B cell (primary cell): Measurements from ENCODE around the gene TFCP2L1.

Experiments
- EZH2 ChIP-seq: IDR thresholded peaks from 2 replicates; pipeline ENCODE4 v1.6.1; 2012; ENCODE audit warnings: borderline replicate concordance, low read depth, mild to moderate bottlenecking, moderate library complexity, low read length; ENCODE audit not compliant: insufficient read depth, poor library complexity, severe bottlenecking
- TF ChIP-seq, protein P1 (sequence below): fragments of 200-600 bp; IDR thresholded peaks from one replicate; pipeline ENCODE4 v1.8.0; 2022; ENCODE audit warnings: antibody characterized with exemption, mild to moderate bottlenecking

DNA sequence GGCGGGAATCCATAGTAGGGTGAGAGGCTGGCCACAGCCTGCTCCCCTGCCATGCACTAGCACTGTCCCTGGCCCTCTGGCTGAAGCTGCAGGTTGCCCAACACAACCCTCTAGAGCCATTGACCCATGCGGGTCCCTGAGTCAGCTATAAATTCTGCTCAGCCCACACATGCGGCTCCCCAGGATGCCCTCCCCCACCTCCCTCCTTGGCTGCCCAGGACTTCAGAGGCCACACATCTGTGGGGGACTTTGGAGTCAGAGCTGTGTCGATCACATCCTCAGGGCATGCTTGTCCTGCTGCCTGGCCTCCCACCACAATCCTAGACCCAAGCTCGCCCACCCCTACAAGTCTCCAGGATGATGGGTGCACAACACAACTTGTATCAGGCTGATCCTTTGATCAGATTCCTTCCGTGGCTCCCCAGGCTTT lies 97.0 kb downstream of the TFCP2L1 start:
- TF ChIP-seq EZH2, result no peak
- TF ChIP-seq, protein P1, sequence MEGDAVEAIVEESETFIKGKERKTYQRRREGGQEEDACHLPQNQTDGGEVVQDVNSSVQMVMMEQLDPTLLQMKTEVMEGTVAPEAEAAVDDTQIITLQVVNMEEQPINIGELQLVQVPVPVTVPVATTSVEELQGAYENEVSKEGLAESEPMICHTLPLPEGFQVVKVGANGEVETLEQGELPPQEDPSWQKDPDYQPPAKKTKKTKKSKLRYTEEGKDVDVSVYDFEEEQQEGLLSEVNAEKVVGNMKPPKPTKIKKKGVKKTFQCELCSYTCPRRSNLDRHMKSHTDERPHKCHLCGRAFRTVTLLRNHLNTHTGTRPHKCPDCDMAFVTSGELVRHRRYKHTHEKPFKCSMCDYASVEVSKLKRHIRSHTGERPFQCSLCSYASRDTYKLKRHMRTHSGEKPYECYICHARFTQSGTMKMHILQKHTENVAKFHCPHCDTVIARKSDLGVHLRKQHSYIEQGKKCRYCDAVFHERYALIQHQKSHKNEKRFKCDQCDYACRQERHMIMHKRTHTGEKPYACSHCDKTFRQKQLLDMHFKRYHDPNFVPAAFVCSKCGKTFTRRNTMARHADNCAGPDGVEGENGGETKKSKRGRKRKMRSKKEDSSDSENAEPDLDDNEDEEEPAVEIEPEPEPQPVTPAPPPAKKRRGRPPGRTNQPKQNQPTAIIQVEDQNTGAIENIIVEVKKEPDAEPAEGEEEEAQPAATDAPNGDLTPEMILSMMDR, result no peak
